Measurements from ENCODE around the gene TSHZ2.

DNA sequence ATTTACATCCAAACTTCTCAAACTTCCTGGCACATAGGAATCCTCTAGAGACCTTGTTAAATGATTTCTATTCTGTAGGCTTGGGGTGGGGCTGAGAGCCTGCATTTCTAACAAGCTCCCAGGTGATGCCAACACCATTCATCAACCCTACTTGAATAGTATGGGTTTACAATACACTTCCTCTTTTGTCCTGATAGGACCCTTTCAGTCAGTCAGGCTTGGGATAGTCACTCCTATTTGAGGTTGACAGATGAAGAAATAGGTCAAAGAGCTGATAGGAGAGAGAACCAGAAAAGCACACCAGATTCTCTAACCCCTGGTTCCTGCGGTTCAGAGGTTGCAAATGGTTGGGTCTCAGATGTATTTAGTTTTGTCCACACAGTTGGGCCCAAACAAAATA lies 273.4 kb downstream of the TSHZ2 start:
- TF ChIP-seq EZH2 (IDR thresholded peaks at IDR 0.05; ENCODE audit: borderline replicate concordance, low read length) (no peak), CTCF (IDR thresholded peaks at IDR 0.05; ENCODE audit: low read length) (no peak)

All from OCI-LY1 (cell line).